Measurements from ENCODE around the gene PRRG2.

DNA sequence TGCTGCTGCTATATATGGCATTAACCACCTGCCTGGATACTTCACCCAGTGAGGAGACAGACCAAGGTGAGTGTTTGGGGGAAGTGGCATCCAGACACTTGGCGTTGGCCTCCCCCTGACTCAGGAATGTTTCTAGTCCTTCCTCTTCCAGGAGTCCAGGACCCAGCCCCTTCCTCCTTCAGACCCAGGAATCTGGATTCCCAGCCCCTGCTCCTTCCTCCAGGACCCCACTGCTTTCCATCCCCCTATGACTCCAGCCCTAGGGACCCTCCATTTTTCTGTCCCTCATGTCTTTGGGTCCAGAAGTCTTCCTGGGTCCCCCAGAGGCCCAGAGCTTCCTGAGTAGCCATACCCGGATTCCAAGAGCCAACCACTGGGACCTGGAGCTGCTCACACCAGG lies 2.1 kb downstream of the PRRG2 start:
- TF ChIP-seq RCOR1 (IDR thresholded peaks at IDR 0.05; ENCODE audit: borderline replicate concordance in 1 of 2, low read depth in 2 of 2, low read length in 2 of 2) (no peak), ZFX (CRISPR knock-in tag; IDR thresholded peaks at IDR 0.05) (no peak), ARHGAP35 (IDR thresholded peaks at IDR 0.05; ENCODE audit: partially characterized antibody) (no peak), EZH2 (IDR thresholded peaks at IDR 0.05; ENCODE audit: borderline replicate concordance, low read depth, low read length) (no peak), ZNF384 (IDR thresholded peaks at IDR 0.05; ENCODE audit: low read depth, low read length) (no peak)
- TF ChIP-seq, protein P1, sequence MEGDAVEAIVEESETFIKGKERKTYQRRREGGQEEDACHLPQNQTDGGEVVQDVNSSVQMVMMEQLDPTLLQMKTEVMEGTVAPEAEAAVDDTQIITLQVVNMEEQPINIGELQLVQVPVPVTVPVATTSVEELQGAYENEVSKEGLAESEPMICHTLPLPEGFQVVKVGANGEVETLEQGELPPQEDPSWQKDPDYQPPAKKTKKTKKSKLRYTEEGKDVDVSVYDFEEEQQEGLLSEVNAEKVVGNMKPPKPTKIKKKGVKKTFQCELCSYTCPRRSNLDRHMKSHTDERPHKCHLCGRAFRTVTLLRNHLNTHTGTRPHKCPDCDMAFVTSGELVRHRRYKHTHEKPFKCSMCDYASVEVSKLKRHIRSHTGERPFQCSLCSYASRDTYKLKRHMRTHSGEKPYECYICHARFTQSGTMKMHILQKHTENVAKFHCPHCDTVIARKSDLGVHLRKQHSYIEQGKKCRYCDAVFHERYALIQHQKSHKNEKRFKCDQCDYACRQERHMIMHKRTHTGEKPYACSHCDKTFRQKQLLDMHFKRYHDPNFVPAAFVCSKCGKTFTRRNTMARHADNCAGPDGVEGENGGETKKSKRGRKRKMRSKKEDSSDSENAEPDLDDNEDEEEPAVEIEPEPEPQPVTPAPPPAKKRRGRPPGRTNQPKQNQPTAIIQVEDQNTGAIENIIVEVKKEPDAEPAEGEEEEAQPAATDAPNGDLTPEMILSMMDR (IDR thresholded peaks at IDR 0.05 in 2 of 3, conservative IDR thresholded peaks at IDR 0.05 in 1 of 3; ENCODE audit: insufficient read depth in 2 of 3, low read depth in 1 of 3, low read length in 3 of 3): no peak
- TF ChIP-seq, protein P2, sequence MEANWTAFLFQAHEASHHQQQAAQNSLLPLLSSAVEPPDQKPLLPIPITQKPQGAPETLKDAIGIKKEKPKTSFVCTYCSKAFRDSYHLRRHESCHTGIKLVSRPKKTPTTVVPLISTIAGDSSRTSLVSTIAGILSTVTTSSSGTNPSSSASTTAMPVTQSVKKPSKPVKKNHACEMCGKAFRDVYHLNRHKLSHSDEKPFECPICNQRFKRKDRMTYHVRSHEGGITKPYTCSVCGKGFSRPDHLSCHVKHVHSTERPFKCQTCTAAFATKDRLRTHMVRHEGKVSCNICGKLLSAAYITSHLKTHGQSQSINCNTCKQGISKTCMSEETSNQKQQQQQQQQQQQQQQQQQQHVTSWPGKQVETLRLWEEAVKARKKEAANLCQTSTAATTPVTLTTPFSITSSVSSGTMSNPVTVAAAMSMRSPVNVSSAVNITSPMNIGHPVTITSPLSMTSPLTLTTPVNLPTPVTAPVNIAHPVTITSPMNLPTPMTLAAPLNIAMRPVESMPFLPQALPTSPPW (CRISPR knock-in tag; IDR thresholded peaks at IDR 0.05): no peak
